Measurements from ENCODE around the gene LAMA4.

GRCh38 chr6:112113918-112114317 is 140.4 kb downstream of the LAMA4 start:
- TF ChIP-seq CTCF (IDR thresholded peaks at IDR 0.05) (no peak), POLR2A (IDR thresholded peaks at IDR 0.05) (no peak)
